ENCODE data around the gene SLC4A5.

SLC4A5 gene

DNA sequence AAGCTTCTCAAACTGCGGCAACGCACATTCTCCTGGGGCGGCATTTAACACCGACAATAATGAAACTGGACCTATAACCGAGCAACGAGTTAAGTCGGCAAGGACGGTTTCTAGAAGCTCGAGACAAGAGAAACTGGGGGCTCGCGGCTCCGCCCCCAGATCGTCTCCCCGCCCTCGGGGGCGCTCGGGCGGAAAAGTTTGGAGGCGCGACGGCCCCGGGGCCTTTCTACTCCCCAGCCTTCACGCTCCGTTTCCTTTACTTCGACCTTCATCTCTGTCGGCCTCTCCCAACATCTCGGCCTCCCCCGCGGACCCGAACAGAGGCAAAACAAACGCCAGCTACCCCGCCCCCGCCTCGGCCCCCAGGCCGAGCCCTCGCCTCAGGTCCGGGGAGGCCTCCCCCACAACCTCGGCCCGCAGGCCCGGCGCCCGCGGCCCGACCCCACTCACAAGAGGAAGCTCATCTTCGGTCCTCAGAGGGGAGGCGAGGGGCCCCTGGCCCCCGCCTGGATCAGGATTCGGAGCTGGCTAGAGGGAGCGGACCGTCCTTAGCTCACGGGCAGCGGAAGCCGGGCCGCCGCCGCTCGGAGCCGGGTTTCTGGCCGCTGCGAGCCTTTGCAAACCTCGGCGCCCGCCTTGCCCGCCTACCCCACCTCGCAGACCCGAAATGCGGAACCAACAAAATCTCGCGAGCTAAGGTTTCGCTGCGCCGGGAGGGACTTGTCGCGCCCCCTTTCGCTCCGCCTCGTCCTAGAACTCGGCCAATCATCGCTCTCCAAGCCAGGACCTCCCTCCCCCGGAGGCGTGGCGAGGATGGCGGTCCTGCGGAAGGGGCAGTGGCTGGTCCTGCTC lies 164.8 kb downstream of the SLC4A5 start, which contains the start of gene MOB1A (continued):
- TF ChIP-seq, protein P1, sequence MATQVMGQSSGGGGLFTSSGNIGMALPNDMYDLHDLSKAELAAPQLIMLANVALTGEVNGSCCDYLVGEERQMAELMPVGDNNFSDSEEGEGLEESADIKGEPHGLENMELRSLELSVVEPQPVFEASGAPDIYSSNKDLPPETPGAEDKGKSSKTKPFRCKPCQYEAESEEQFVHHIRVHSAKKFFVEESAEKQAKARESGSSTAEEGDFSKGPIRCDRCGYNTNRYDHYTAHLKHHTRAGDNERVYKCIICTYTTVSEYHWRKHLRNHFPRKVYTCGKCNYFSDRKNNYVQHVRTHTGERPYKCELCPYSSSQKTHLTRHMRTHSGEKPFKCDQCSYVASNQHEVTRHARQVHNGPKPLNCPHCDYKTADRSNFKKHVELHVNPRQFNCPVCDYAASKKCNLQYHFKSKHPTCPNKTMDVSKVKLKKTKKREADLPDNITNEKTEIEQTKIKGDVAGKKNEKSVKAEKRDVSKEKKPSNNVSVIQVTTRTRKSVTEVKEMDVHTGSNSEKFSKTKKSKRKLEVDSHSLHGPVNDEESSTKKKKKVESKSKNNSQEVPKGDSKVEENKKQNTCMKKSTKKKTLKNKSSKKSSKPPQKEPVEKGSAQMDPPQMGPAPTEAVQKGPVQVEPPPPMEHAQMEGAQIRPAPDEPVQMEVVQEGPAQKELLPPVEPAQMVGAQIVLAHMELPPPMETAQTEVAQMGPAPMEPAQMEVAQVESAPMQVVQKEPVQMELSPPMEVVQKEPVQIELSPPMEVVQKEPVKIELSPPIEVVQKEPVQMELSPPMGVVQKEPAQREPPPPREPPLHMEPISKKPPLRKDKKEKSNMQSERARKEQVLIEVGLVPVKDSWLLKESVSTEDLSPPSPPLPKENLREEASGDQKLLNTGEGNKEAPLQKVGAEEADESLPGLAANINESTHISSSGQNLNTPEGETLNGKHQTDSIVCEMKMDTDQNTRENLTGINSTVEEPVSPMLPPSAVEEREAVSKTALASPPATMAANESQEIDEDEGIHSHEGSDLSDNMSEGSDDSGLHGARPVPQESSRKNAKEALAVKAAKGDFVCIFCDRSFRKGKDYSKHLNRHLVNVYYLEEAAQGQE (tag by site-specific recombination; IDR thresholded peaks at IDR 0.05) = no peak
- TF ChIP-seq ZXDB (tag by site-specific recombination; IDR thresholded peaks at IDR 0.05) (no peak), ZNF626 (tag by site-specific recombination; IDR thresholded peaks at IDR 0.05) (no peak), ZEB2 (tag by site-specific recombination; IDR thresholded peaks at IDR 0.05) (no peak), ZNF585B (tag by site-specific recombination; IDR thresholded peaks at IDR 0.05) (no peak), ZNF211 (tag by site-specific recombination; IDR thresholded peaks at IDR 0.05; ENCODE audit: low read depth) (no peak), GLIS1 (tag by site-specific recombination; IDR thresholded peaks at IDR 0.05) (peak; percentile 74), ZBTB8A (tag by site-specific recombination; IDR thresholded peaks at IDR 0.05) (peak; percentile 50), ZFP41 (tag by site-specific recombination; IDR thresholded peaks at IDR 0.05; ENCODE audit: borderline replicate concordance) (no peak), OSR2 (tag by site-specific recombination; IDR thresholded peaks at IDR 0.05) (no peak), ZBTB1 (tag by site-specific recombination; IDR thresholded peaks at IDR 0.05) (no peak), ZSCAN23 (tag by site-specific recombination; IDR thresholded peaks at IDR 0.05) (no peak), ZNF114 (tag by site-specific recombination; IDR thresholded peaks at IDR 0.05) (no peak), ZNF239 (tag by site-specific recombination; IDR thresholded peaks at IDR 0.05) (no peak), ZNF274 (IDR thresholded peaks at IDR 0.05; ENCODE audit: low read length) (no peak), ZNF274 (tag by site-specific recombination; IDR thresholded peaks at IDR 0.05; ENCODE audit: borderline replicate concordance) (no peak), ZNF548 (tag by site-specific recombination; IDR thresholded peaks at IDR 0.05) (no peak), PRDM1 (tag by site-specific recombination; IDR thresholded peaks at IDR 0.05) (no peak), ZNF335 (tag by site-specific recombination; conservative IDR thresholded peaks at IDR 0.05) (no peak), ZNF488 (tag by site-specific recombination; IDR thresholded peaks at IDR 0.05) (no peak), ZNF473 (tag by site-specific recombination; IDR thresholded peaks at IDR 0.05) (no peak), ZNF785 (tag by site-specific recombination; IDR thresholded peaks at IDR 0.05) (no peak), ZNF530 (tag by site-specific recombination; IDR thresholded peaks at IDR 0.05; ENCODE audit: low read depth) (no peak), ZNF449 (tag by site-specific recombination; IDR thresholded peaks at IDR 0.05) (no peak), ZNF121 (tag by site-specific recombination; IDR thresholded peaks at IDR 0.05) (no peak), ZFP69B (tag by site-specific recombination; IDR thresholded peaks at IDR 0.05) (no peak), KLF17 (tag by site-specific recombination; IDR thresholded peaks at IDR 0.05) (no peak), ZNF292 (tag by site-specific recombination; IDR thresholded peaks at IDR 0.05; ENCODE audit: borderline replicate concordance, low read depth) (no peak), GLI2 (tag by site-specific recombination; IDR thresholded peaks at IDR 0.05; ENCODE audit: borderline replicate concordance, low read depth) (no peak), KLF9 (tag by site-specific recombination; IDR thresholded peaks at IDR 0.05; ENCODE audit: low read depth) (peak; percentile 66; the same call in 1 of the 2 replicates), SCRT2 (tag by site-specific recombination; IDR thresholded peaks at IDR 0.05) (peak; percentile 52)
- TF ChIP-seq, protein P2, sequence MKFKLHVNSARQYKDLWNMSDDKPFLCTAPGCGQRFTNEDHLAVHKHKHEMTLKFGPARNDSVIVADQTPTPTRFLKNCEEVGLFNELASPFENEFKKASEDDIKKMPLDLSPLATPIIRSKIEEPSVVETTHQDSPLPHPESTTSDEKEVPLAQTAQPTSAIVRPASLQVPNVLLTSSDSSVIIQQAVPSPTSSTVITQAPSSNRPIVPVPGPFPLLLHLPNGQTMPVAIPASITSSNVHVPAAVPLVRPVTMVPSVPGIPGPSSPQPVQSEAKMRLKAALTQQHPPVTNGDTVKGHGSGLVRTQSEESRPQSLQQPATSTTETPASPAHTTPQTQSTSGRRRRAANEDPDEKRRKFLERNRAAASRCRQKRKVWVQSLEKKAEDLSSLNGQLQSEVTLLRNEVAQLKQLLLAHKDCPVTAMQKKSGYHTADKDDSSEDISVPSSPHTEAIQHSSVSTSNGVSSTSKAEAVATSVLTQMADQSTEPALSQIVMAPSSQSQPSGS (tag by site-specific recombination; IDR thresholded peaks at IDR 0.05; ENCODE audit: low read depth) = no peak
- TF ChIP-seq, protein P3, sequence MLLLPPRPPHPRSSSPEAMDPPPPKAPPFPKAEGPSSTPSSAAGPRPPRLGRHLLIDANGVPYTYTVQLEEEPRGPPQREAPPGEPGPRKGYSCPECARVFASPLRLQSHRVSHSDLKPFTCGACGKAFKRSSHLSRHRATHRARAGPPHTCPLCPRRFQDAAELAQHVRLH (tag by site-specific recombination; IDR thresholded peaks at IDR 0.05) = no peak

All from HEK293 (cell line).